ENCODE results near the gene UNC5C. TPM values are rescaled to one million over a fixed set of nuclear protein-coding genes. Genes with fewer than 3 reads are reported as not detected.
"Not testable (repeated sequence)": the region's sequence is repeated elsewhere in the genome, so short reads cannot be mapped to it uniquely, and the experiment has no call there.

The UNC5C gene
- total RNA-seq, 4 donors from 2014 or later = 0.98 to 2.3 (median 1.2) TPM

DNA sequence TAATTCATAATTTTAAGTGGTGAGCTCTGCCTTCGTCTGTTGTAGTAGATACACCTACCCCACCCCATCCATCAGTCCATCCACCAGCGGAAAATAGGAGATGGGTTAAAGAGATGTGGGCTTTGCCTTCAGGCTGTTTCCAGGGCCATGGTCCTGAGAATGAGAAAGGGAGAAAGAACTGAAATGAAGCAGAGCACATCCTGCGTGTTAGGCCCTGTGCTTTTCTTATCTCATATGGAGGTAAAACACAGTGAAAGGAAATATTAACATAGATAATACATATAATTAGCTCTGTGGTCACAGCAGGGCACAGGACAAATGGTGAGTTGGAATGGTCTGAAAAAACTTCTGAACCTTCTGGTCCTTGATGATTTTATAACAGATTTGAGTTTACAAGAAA, 397.5 kb downstream of the UNC5C start:
- no peaks in the 10 kb centered on the region for H3K36me3 ChIP-seq
- H3K9me3 ChIP-seq = no peaks in the 10 kb centered on the region
- no peaks in the 10 kb centered on the region for H3K27me3 ChIP-seq
- no peaks in the 10 kb centered on the region for H3K4me1 ChIP-seq
- TF ChIP-seq POLR2A (IDR thresholded peaks at IDR 0.05) (no peak), EP300 (IDR thresholded peaks at IDR 0.05) (no peak), POLR2AphosphoS5 (IDR thresholded peaks at IDR 0.05) (no peak)
- TF ChIP-seq, protein P1, sequence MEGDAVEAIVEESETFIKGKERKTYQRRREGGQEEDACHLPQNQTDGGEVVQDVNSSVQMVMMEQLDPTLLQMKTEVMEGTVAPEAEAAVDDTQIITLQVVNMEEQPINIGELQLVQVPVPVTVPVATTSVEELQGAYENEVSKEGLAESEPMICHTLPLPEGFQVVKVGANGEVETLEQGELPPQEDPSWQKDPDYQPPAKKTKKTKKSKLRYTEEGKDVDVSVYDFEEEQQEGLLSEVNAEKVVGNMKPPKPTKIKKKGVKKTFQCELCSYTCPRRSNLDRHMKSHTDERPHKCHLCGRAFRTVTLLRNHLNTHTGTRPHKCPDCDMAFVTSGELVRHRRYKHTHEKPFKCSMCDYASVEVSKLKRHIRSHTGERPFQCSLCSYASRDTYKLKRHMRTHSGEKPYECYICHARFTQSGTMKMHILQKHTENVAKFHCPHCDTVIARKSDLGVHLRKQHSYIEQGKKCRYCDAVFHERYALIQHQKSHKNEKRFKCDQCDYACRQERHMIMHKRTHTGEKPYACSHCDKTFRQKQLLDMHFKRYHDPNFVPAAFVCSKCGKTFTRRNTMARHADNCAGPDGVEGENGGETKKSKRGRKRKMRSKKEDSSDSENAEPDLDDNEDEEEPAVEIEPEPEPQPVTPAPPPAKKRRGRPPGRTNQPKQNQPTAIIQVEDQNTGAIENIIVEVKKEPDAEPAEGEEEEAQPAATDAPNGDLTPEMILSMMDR (IDR thresholded peaks at IDR 0.05) = no peak
- no peak overlapping the region for H3K4me3 ChIP-seq
- 91% methylated on average over 3 of the region's 3 CpGs for WGBS
- no peak for DNase-seq (ENCODE audit: low spot score in 2 of 2)
- no peak overlapping the region for H3K27ac ChIP-seq

DNA sequence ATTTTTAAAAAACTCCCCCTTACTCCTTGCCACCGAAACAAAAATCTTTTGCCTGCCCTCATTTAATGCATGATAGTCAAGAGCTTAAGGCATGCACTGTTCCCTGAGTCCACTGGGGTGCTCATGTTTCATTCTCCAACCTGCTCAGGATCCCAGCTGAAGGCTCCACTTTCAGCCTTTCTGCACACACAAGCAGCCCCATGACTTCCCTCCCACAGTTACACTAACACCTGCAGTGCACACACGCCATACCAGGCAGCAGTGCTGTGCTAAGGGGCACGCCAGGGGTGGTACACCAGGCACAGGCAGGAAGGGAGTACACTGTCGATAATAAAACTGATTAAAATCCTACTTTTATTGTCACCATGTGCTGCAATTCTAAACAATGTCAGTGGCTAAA, 405.8 kb downstream of the UNC5C start:
- H3K4me1 ChIP-seq = no peaks in the 10 kb centered on the region
- no peak overlapping the region for H3K27ac ChIP-seq
- no peak overlapping the region for H3K4me3 ChIP-seq
- no peaks in the 10 kb centered on the region for H3K9me3 ChIP-seq
- no peaks in the 10 kb centered on the region for H3K36me3 ChIP-seq
- no peaks in the 10 kb centered on the region for H3K27me3 ChIP-seq
- DNase-seq (ENCODE audit: low spot score in 2 of 2) = no peak
- WGBS = 66% methylated on average over 4 of the region's 4 CpGs
- TF ChIP-seq EP300 (IDR thresholded peaks at IDR 0.05) (no peak), POLR2AphosphoS5 (IDR thresholded peaks at IDR 0.05) (no peak), POLR2A (IDR thresholded peaks at IDR 0.05) (no peak)
- TF ChIP-seq, protein P1 (IDR thresholded peaks at IDR 0.05) = no peak

DNA sequence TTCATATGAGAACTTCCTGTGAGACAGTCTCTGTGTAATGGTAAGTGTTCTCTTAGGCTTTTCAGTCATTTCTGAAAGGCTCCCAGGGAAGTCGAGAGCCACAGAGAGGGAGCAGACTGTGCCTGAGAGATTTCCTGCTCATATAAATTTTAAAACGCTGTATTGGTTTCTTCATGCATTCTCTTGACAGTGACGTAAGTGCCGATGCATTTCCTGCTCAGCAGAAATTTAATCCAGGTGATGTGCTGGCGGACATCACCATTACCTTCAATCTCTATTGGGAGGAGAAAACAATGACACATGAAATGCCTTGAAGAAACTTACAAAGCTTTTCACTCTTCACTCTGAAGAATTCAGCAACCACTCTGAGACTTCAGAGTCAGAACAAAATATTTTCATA, 407.4 kb downstream of the UNC5C start:
- Histone ChIP-seq H3K4me1 (no peaks in the 10 kb centered on the region), H3K27ac (no peak overlapping the region), H3K4me3 (no peak overlapping the region), H3K9me3 (no peaks in the 10 kb centered on the region), H3K36me3 (no peaks in the 10 kb centered on the region), H3K27me3 (no peaks in the 10 kb centered on the region)
- 58% methylated on average over 5 of the region's 5 CpGs for WGBS
- no peak for DNase-seq (ENCODE audit: low spot score in 2 of 2)
- TF ChIP-seq, protein P1 (IDR thresholded peaks at IDR 0.05) = no peak
- no peak for TF ChIP-seq POLR2A (IDR thresholded peaks at IDR 0.05)
- TF ChIP-seq POLR2AphosphoS5 (IDR thresholded peaks at IDR 0.05) = no peak
- no peak for TF ChIP-seq EP300 (IDR thresholded peaks at IDR 0.05)

DNA sequence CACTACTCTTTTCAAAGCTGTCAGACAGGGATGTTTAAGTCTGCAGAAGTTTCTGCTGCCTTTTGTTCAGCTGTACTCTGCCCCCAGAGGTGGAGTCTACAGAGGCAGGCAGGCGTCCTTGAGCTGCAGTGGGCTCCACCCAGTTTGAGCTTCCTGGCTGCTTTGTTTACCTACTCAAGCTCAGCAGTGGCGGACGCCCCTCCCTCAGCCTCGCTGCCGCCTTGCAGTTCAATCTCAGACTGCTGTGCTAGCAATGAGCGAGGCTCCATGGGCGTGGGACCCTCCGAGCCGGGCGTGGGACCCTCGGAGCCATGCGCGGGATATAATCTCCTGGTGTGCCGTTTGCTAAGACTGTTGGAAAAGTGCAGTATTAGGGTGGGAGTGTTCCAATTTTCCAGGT, 409.3 kb downstream of the UNC5C start:
- not testable (repeated sequence) for H3K27ac ChIP-seq; H3K9me3 ChIP-seq; H3K36me3 ChIP-seq; H3K4me1 ChIP-seq; DNase-seq (ENCODE audit: low spot score in 2 of 2); H3K27me3 ChIP-seq; H3K4me3 ChIP-seq
- 94% methylated on average over 13 of the region's 14 CpGs for WGBS

DNA sequence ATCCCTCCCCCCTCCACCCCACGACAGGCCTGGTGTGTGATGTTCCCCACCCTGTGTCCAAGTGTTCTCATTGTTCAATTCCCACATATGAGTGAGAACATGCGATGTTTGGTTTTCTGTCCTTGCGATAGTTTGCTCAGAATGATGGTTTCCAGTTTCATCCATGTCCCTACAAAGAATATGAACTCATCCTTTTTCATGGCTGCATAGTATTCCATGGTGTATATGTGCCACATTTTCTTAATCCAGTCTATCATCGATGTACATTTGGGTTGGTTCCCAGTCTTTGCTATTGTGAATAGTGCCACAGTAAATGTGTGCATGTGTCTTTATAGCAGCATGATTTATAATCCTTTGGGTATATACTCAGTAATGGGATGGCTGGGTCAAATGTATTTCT, 414.8 kb downstream of the UNC5C start:
- not testable (repeated sequence) for H3K27me3 ChIP-seq; H3K36me3 ChIP-seq; DNase-seq (ENCODE audit: low spot score in 2 of 2); H3K9me3 ChIP-seq; H3K4me3 ChIP-seq; H3K27ac ChIP-seq; H3K4me1 ChIP-seq
- WGBS = 93% methylated on average over 4 of the region's 4 CpGs

DNA sequence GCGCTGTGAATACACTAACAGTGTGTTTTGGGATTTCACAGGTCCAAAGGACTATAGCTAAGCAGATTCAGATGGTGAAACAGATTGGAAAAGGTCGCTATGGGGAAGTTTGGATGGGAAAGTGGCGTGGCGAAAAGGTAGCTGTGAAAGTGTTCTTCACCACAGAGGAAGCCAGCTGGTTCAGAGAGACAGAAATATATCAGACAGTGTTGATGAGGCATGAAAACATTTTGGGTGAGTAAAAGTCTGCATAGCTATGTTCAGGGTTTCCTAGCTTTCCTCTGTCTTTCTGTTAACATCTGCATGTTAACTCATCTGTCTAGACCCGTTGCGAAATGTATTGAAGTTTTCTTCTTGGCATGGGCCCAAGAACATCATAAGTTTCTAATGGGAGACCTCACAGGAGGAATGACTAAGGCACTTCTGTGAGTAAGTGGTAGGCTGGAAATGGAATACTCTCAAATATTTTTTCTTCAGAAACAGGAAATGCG, 418.9 kb downstream of the UNC5C start:
- H3K4me1 ChIP-seq = peaks cover 9% of the 10 kb centered on the region
- no peaks in the 10 kb centered on the region for H3K27me3 ChIP-seq
- TF ChIP-seq POLR2A (IDR thresholded peaks at IDR 0.05) = no peak
- no peaks in the 10 kb centered on the region for H3K36me3 ChIP-seq
- WGBS = 30% methylated on average over 7 of the region's 7 CpGs
- no peak overlapping the region for H3K27ac ChIP-seq
- no peak overlapping the region for H3K4me3 ChIP-seq
- no peak for DNase-seq (ENCODE audit: low spot score in 2 of 2)
- H3K9me3 ChIP-seq = no peaks in the 10 kb centered on the region

DNA sequence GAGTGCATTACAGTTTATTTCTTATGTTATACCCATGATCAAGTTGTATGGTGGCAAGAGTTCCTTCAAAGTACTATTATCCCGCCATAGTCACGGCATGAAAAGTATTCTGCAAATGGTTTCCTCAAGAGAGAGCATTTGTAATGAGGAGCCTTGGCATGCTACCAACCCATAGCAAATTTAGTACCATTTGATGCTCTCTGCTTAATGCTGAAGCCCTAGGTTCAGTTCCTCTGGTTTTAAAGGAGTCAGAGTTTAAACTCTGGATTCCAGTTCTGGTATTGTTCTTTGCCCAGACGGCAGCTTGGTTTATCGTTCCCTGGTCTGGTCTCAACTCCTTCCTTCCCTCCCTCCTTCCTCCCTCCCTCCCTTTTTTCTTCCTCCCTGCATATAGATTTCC, 419.7 kb downstream of the UNC5C start:
- 60% methylated on average over 4 of the region's 4 CpGs for WGBS
- TF ChIP-seq POLR2A (IDR thresholded peaks at IDR 0.05) = no peak
- TF ChIP-seq, protein P1 (IDR thresholded peaks at IDR 0.05) = no peak
- no peak for TF ChIP-seq POLR2AphosphoS5 (IDR thresholded peaks at IDR 0.05)
- TF ChIP-seq EP300 (IDR thresholded peaks at IDR 0.05) = no peak
- no peaks in the 10 kb centered on the region for H3K27me3 ChIP-seq

More for the DNA sequence above, 419.7 kb downstream of the UNC5C start:
- no peak overlapping the region for H3K4me3 ChIP-seq
- peaks cover 9% of the 10 kb centered on the region for H3K4me1 ChIP-seq
- no peaks in the 10 kb centered on the region for H3K36me3 ChIP-seq
- no peak overlapping the region for H3K27ac ChIP-seq
- no peak for DNase-seq (ENCODE audit: low spot score in 2 of 2)
- no peaks in the 10 kb centered on the region for H3K9me3 ChIP-seq
